HCT116 (cell line): ENCODE results near the gene CAPZA3. TPM values are rescaled to one million over a fixed set of nuclear protein-coding genes. Genes with fewer than 3 reads are reported as not detected.

ENCODE experiments used
- ATAC-seq: fragments of 200-7000 bp; cut with Tn5 transposase; 2 replicates; pipeline ENCODE4 v1.9.1; 2020; ENCODE audit warnings: mild to moderate bottlenecking, moderate library complexity
- BruUV-seq: library from RNA; stranded (reverse); fragments of 400-500 nt; replicated peaks from 2 replicates; lab custom pipeline; 2021; lab: Mats Ljungman, UMichigan
- CTCF ChIA-PET: fragments of 300-600 bp; sonication (Branson Sonifier 250); formaldehyde crosslinking; loops from one replicate; lab custom pipeline; 2021; ENCODE audit warnings: antibody characterized with exemption; lab: Charles Lee
- POLR2A ChIA-PET: fragments of 300-600, 350-600 bp; sonication (Branson Sonifier 250); formaldehyde crosslinking; loops from one replicate; lab custom pipeline; 2021; ENCODE audit warnings: antibody characterized with exemption; lab: Charles Lee
- RAD21 ChIA-PET, 2 experiments: fragments of 300-600 bp; sonication (Branson Sonifier 250); formaldehyde crosslinking; loops; one replicate each; lab custom pipeline; 2023; ENCODE audit warnings: low total read pairs in 2 of 2; ENCODE audit not compliant: uncharacterized antibody in 2 of 2, unreplicated experiment in 2 of 2, low non-redundant PET in 1 of 2; lab: Charles Lee
- DNase-seq: peaks from one replicate; pipeline ENCODE4 v3.0.0-alpha.2; 2010; ENCODE audit warnings: low read depth, low spot score
- H2AFZ ChIP-seq: fragments of 200-600 bp; shearing (Covaris generic), sonication (generic); 2 replicates; pipeline ENCODE4 v1.6.1; 2017; ENCODE audit warnings: low read depth, mixed run types, mixed read lengths, antibody characterized with exemption, low read length; ENCODE audit not compliant: poor library complexity, severe bottlenecking
- H3K27ac ChIP-seq: 2 replicates; pipeline ENCODE4 v1.5.1; 2012; ENCODE audit warnings: low read depth, low read length
- H3K27me3 ChIP-seq: fragments of 200-600 bp; sonication (generic); 2 replicates; pipeline ENCODE4 v1.6.1; 2016; ENCODE audit warnings: mixed run types, low read length, mixed read lengths; ENCODE audit not compliant: insufficient read depth
- H3K36me3 ChIP-seq, 2 experiments: fragments of 200-500 bp in 1 of 2; fragments of 200-600 bp in 1 of 2; sonication (Bioruptor generic) in 1 of 2; sonication (generic) in 1 of 2; 2 replicates each; pipeline versions ENCODE4 v1.5.1 to v1.6.1; 2014 to 2016; ENCODE audit warnings: low read length in 2 of 2, inconsistent platforms in 1 of 2, mixed read lengths in 1 of 2, mixed run types in 1 of 2; ENCODE audit not compliant: insufficient read depth in 2 of 2, control insufficient read depth in 1 of 2
- H3K4me1 ChIP-seq, 2 experiments: fragments of 200-600 bp in 1 of 2; sonication (generic) in 1 of 2; 2 replicates each; pipeline versions ENCODE4 v1.5.1 to v1.6.1; 2012 to 2017; ENCODE audit warnings: low read length in 2 of 2, inconsistent platforms in 1 of 2, mild to moderate bottlenecking in 1 of 2, mixed read lengths in 1 of 2, mixed run types in 1 of 2, moderate library complexity in 1 of 2; ENCODE audit not compliant: insufficient read depth in 2 of 2, control insufficient read depth in 1 of 2
- H3K4me2 ChIP-seq: fragments of 200-600 bp; sonication (generic); 2 replicates; pipeline ENCODE4 v1.6.1; 2017; ENCODE audit warnings: mixed run types, low read length, mixed read lengths
- H3K4me3 ChIP-seq, 2 experiments: fragments of 200-600 bp in 1 of 2; sonication (generic) in 1 of 2; replicated peaks in 1 of 2; 2 replicates each; pipeline ENCODE4 v1.5.1; 2011 to 2016; ENCODE audit warnings: low read length in 2 of 2, control low read depth in 1 of 2, low read depth in 1 of 2, mild to moderate bottlenecking in 1 of 2, mixed read lengths in 1 of 2, mixed run types in 1 of 2
- H3K79me2 ChIP-seq: fragments of 200-600 bp; sonication (generic); 2 replicates; pipeline ENCODE4 v1.6.1; 2017; ENCODE audit warnings: mild to moderate bottlenecking, mixed run types, low read length, moderate library complexity, mixed read lengths; ENCODE audit not compliant: insufficient read depth
- H3K9ac ChIP-seq: fragments of 200-600 bp; sonication (generic); 2 replicates; pipeline ENCODE4 v1.6.1; 2016; ENCODE audit warnings: low read length, mixed read lengths
- H3K9me2 ChIP-seq: fragments of 200-600 bp; sonication (generic), shearing (Covaris generic); 2 replicates; pipeline ENCODE4 v1.6.1; 2017; ENCODE audit warnings: mixed run types, mild to moderate bottlenecking, moderate library complexity; ENCODE audit not compliant: insufficient read depth
- H3K9me3 ChIP-seq, 2 experiments: fragments of 200-500 bp in 1 of 2; fragments of 200-600 bp in 1 of 2; sonication (Bioruptor generic) in 1 of 2; sonication (generic) in 1 of 2; 2 replicates each; pipeline ENCODE4 v1.6.1; 2014 to 2017; ENCODE audit warnings: low read length in 2 of 2, mixed read lengths in 2 of 2, inconsistent platforms in 1 of 2, low read depth in 1 of 2, mild to moderate bottlenecking in 1 of 2, mixed run types in 1 of 2, moderate library complexity in 1 of 2; ENCODE audit not compliant: control insufficient read depth in 1 of 2, insufficient read depth in 1 of 2
- H4K20me1 ChIP-seq: fragments of 200-600 bp; sonication (generic), shearing (Covaris generic); 2 replicates; pipeline ENCODE4 v1.6.1; 2017; ENCODE audit warnings: mixed run types, mild to moderate bottlenecking, moderate library complexity; ENCODE audit not compliant: insufficient read depth
- ATF3 ChIP-seq: IDR thresholded peaks from 2 replicates; pipeline ENCODE4 v1.6.1; 2012
- CBX3 ChIP-seq: IDR thresholded peaks from 2 replicates; pipeline ENCODE4 v1.6.1; 2012; ENCODE audit warnings: low read depth
- CEBPB ChIP-seq: IDR thresholded peaks from 2 replicates; pipeline ENCODE4 v1.6.1; 2012; ENCODE audit warnings: low read depth
- EGR1 ChIP-seq: IDR thresholded peaks from 2 replicates; pipeline ENCODE4 v1.6.1; 2012; ENCODE audit warnings: low read depth
- EZH2phosphoT487 ChIP-seq: fragments of 200-600 bp; IDR thresholded peaks from 2 replicates; pipeline ENCODE4 v1.6.1; 2018; ENCODE audit warnings: antibody characterized with exemption, borderline replicate concordance
- MAX ChIP-seq: IDR thresholded peaks from 2 replicates; pipeline ENCODE4 v1.6.1; 2012
- POLR2A ChIP-seq: IDR thresholded peaks from 2 replicates; pipeline ENCODE4 v1.7.0; 2011; ENCODE audit warnings: borderline replicate concordance; ENCODE audit not compliant: insufficient read depth, insufficient read length; ENCODE audit errors: extremely low read depth
- POLR2AphosphoS5 ChIP-seq: IDR thresholded peaks from 2 replicates; pipeline ENCODE4 v1.6.1; 2011; ENCODE audit warnings: mild to moderate bottlenecking, low read depth, low read length, moderate library complexity
- RAD21 ChIP-seq: IDR thresholded peaks from 2 replicates; pipeline ENCODE4 v1.6.1; 2012; ENCODE audit warnings: low read depth, mild to moderate bottlenecking
- REST ChIP-seq: IDR thresholded peaks from 2 replicates; pipeline ENCODE4 v1.6.1; 2012; ENCODE audit warnings: low read depth
- SIN3A ChIP-seq: IDR thresholded peaks from 2 replicates; pipeline ENCODE4 v1.6.1; 2012; ENCODE audit warnings: low read depth
- SP1 ChIP-seq: IDR thresholded peaks from 2 replicates; pipeline ENCODE4 v1.6.1; 2012; ENCODE audit warnings: low read depth
- SRF ChIP-seq: IDR thresholded peaks from 2 replicates; pipeline ENCODE4 v1.6.1; 2012; ENCODE audit warnings: low read depth
- TCF7L2 ChIP-seq: IDR thresholded peaks from 2 replicates; pipeline ENCODE4 v1.7.0; 2011; ENCODE audit warnings: borderline replicate concordance, inconsistent platforms; ENCODE audit not compliant: insufficient read depth, insufficient read length; ENCODE audit errors: extremely low read depth
- YY1 ChIP-seq: IDR thresholded peaks from 2 replicates; pipeline ENCODE4 v1.6.1; 2011; ENCODE audit warnings: low read length, low read depth, moderate library complexity, mild to moderate bottlenecking; ENCODE audit not compliant: insufficient replicate concordance; ENCODE audit errors: extremely low read depth
- ZFX ChIP-seq: fragments of 450-650 bp; IDR thresholded peaks from 2 replicates; pipeline ENCODE4 v1.6.1; 2017
- ZNF274 ChIP-seq: fragments of 200-500 bp; sonication (Bioruptor generic); IDR thresholded peaks from 2 replicates; pipeline ENCODE4 v1.6.1; 2014; ENCODE audit warnings: mild to moderate bottlenecking, low read depth, low read length, inconsistent platforms
- intact Hi-C: fragments of 100-400 bp; cut with micrococcal nuclease; formaldehyde crosslinking; loops from 2 replicates; pipeline ENCODE4 v1.10.0; 2022
- total RNA-seq: library from RNA; stranded (reverse); gene quantifications from one replicate; pipeline ENCODE4 v1.2.1, GENCODE V29; 2021; ENCODE audit not compliant: unreplicated experiment
- TF ChIP-seq, protein P1 (sequence below): IDR thresholded peaks from 2 replicates; pipeline ENCODE4 v1.6.1; 2011; ENCODE audit warnings: mild to moderate bottlenecking, low read length, moderate library complexity; ENCODE audit not compliant: insufficient replicate concordance; ENCODE audit errors: extremely low read depth
- TF ChIP-seq, protein P2 (sequence below), 3 experiments: fragments of 200-600 bp in 1 of 3; sonication (generic) in 1 of 3; IDR thresholded peaks in 2 of 3; conservative IDR thresholded peaks in 1 of 3; 2 replicates each; pipeline ENCODE4 v1.5.1; 2012 to 2017; ENCODE audit warnings: low read depth in 2 of 3, low read length in 2 of 3, antibody characterized with exemption in 1 of 3, borderline replicate concordance in 1 of 3, control low read depth in 1 of 3, mild to moderate bottlenecking in 1 of 3, mixed read lengths in 1 of 3, mixed run types in 1 of 3, moderate library complexity in 1 of 3; ENCODE audit not compliant: insufficient read depth in 1 of 3

The CAPZA3 gene
- total RNA-seq, 1 experiment from 2014 or later, result not detected

DNA sequence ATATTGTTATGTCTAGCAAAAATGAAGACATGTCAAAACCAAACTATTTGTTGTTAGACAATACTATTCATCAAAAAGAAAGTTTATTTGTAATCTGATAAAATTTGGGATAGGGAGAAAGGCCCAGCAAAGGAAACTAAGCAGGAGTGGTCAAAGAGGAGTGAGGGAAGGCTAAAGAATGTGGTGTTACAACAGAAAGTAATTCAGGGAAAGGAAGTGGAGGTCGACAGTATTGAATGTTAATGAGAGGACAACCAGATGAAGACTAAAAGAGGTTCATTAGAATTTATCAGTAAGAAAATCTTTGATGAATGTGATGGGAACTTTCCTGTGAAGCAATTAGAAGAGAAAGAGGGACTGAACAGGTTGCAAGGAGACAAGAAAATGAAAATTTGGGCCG lies 34.0 kb upstream of the CAPZA3 start:
- Histone ChIP-seq H3K9me2 (no peaks in the 10 kb centered on the region), H4K20me1 (no peaks in the 10 kb centered on the region), H3K27me3 (no peaks in the 10 kb centered on the region), H3K79me2 (no peaks in the 10 kb centered on the region), H3K9ac (no peak overlapping the region), H3K4me3 (no peak overlapping the region), H3K36me3 (no peaks in the 10 kb centered on the region), H3K9me3 (no peaks in the 10 kb centered on the region), H3K4me2 (peak overlapping the region; percentile 17; the same call in 1 of the 2 replicates), H3K4me1 (peaks cover 0 to 8% of the 10 kb centered on the region in 2 experiments; a peak in 2 of 4 replicates), H2AFZ (peak overlapping the region; percentile 42), H3K27ac (no peak overlapping the region)
- DNase-seq (no peak), ATAC-seq (no peak)
- no TSS peak for BruUV-seq
- ChIA-PET CTCF (no interaction called here), RAD21 (no interaction called here), POLR2A (no interaction called here)
- intact Hi-C loops, result no loop called here
- TF ChIP-seq ZFX, result no peak
- no peak for TF ChIP-seq SRF
- no peak for TF ChIP-seq YY1
- no peak for TF ChIP-seq SIN3A
- TF ChIP-seq RAD21, result no peak
- no peak for TF ChIP-seq POLR2AphosphoS5
- no peak for TF ChIP-seq EZH2phosphoT487
- no peak for TF ChIP-seq EGR1
- no peak for TF ChIP-seq TCF7L2
- TF ChIP-seq MAX, result no peak
- TF ChIP-seq ATF3, result no peak
- TF ChIP-seq REST, result no peak
- no peak for TF ChIP-seq ZNF274
- TF ChIP-seq CEBPB, result no peak
- TF ChIP-seq, protein P1, sequence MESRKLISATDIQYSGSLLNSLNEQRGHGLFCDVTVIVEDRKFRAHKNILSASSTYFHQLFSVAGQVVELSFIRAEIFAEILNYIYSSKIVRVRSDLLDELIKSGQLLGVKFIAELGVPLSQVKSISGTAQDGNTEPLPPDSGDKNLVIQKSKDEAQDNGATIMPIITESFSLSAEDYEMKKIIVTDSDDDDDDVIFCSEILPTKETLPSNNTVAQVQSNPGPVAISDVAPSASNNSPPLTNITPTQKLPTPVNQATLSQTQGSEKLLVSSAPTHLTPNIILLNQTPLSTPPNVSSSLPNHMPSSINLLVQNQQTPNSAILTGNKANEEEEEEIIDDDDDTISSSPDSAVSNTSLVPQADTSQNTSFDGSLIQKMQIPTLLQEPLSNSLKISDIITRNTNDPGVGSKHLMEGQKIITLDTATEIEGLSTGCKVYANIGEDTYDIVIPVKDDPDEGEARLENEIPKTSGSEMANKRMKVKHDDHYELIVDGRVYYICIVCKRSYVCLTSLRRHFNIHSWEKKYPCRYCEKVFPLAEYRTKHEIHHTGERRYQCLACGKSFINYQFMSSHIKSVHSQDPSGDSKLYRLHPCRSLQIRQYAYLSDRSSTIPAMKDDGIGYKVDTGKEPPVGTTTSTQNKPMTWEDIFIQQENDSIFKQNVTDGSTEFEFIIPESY, result no peak
- no peak for TF ChIP-seq POLR2A
- TF ChIP-seq, protein P2, sequence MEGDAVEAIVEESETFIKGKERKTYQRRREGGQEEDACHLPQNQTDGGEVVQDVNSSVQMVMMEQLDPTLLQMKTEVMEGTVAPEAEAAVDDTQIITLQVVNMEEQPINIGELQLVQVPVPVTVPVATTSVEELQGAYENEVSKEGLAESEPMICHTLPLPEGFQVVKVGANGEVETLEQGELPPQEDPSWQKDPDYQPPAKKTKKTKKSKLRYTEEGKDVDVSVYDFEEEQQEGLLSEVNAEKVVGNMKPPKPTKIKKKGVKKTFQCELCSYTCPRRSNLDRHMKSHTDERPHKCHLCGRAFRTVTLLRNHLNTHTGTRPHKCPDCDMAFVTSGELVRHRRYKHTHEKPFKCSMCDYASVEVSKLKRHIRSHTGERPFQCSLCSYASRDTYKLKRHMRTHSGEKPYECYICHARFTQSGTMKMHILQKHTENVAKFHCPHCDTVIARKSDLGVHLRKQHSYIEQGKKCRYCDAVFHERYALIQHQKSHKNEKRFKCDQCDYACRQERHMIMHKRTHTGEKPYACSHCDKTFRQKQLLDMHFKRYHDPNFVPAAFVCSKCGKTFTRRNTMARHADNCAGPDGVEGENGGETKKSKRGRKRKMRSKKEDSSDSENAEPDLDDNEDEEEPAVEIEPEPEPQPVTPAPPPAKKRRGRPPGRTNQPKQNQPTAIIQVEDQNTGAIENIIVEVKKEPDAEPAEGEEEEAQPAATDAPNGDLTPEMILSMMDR (IDR thresholded peaks at IDR 0.05 in 2 of 3, conservative IDR thresholded peaks at IDR 0.05 in 1 of 3; ENCODE audit: borderline replicate concordance in 1 of 3, insufficient read depth in 1 of 3, low read depth in 2 of 3, low read length in 2 of 3), result no peak
- no peak for TF ChIP-seq SP1
- no peak for TF ChIP-seq CBX3
